ENCODE data around the gene CES4A. TPM values are rescaled to one million over a fixed set of nuclear protein-coding genes. Genes with fewer than 3 reads are reported as not detected.

Gene CES4A
- total RNA-seq, 1 experiment from 2014 or later, result 0.61 TPM

- TF ChIP-seq ESRRA (CRISPR knock-in tag; IDR thresholded peaks at IDR 0.05; ENCODE audit: borderline replicate concordance) (no peak), PREB (CRISPR knock-in tag; IDR thresholded peaks at IDR 0.05; ENCODE audit: borderline replicate concordance) (no peak), IRF1 (CRISPR knock-in tag; IDR thresholded peaks at IDR 0.05) (no peak), NR2C2 (CRISPR knock-in tag; IDR thresholded peaks at IDR 0.05) (no peak), MXD4 (CRISPR knock-in tag; IDR thresholded peaks at IDR 0.05; ENCODE audit: borderline replicate concordance) (no peak)
- TF ChIP-seq, protein P1, sequence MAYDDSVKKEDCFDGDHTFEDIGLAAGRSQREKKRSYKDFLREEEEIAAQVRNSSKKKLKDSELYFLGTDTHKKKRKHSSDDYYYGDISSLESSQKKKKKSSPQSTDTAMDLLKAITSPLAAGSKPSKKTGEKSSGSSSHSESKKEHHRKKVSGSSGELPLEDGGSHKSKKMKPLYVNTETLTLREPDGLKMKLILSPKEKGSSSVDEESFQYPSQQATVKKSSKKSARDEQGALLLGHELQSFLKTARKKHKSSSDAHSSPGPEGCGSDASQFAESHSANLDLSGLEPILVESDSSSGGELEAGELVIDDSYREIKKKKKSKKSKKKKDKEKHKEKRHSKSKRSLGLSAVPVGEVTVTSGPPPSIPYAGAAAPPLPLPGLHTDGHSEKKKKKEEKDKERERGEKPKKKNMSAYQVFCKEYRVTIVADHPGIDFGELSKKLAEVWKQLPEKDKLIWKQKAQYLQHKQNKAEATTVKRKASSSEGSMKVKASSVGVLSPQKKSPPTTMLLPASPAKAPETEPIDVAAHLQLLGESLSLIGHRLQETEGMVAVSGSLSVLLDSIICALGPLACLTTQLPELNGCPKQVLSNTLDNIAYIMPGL (CRISPR knock-in tag; IDR thresholded peaks at IDR 0.05), result no peak
- TF ChIP-seq, protein P2, sequence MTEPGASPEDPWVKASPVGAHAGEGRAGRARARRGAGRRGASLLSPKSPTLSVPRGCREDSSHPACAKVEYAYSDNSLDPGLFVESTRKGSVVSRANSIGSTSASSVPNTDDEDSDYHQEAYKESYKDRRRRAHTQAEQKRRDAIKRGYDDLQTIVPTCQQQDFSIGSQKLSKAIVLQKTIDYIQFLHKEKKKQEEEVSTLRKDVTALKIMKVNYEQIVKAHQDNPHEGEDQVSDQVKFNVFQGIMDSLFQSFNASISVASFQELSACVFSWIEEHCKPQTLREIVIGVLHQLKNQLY (CRISPR knock-in tag; IDR thresholded peaks at IDR 0.05), result no peak
These were observed 28.5 kb downstream of the CES4A start (continued) for GRCh38 chr16:67016681-67017420.

- DNase-seq (ENCODE audit: low spot score) (no peak), ATAC-seq (no peak)
- Mint-ChIP-seq H3K9me3 (no peaks in the 10 kb centered on the region), H3K4me1 (no peaks in the 10 kb centered on the region), H3K36me3 (no peaks in the 10 kb centered on the region), H3K4me3 (no peak overlapping the region), H3K27me3 (ENCODE audit: low read depth) (peaks cover 46% of the 10 kb centered on the region), H3K27ac (no peak overlapping the region)
- POLR2A ChIA-PET, result interaction anchor here (0.8 to 1.7 kb wide), 2 partner anchors 13 to 138 kb away, joined by 3 to 4 read pairs; no protein-coding TSS in a partner anchor
- TF ChIP-seq SP1 (CRISPR knock-in tag; conservative IDR thresholded peaks at IDR 0.05) (no peak), SMAD4 (CRISPR knock-in tag; IDR thresholded peaks at IDR 0.05) (no peak), ZNF416 (CRISPR knock-in tag; IDR thresholded peaks at IDR 0.05) (no peak), CREM (CRISPR knock-in tag; IDR thresholded peaks at IDR 0.05) (no peak), MYBL2 (CRISPR knock-in tag; IDR thresholded peaks at IDR 0.05) (no peak), ZNF671 (CRISPR knock-in tag; IDR thresholded peaks at IDR 0.05) (no peak), OVOL2 (CRISPR knock-in tag; IDR thresholded peaks at IDR 0.05; ENCODE audit: borderline replicate concordance) (no peak), PREB (CRISPR knock-in tag; IDR thresholded peaks at IDR 0.05; ENCODE audit: borderline replicate concordance) (no peak), USF2 (CRISPR knock-in tag; IDR thresholded peaks at IDR 0.05) (no peak), HMGA2 (CRISPR knock-in tag; IDR thresholded peaks at IDR 0.05) (no peak), JUN (CRISPR knock-in tag; IDR thresholded peaks at IDR 0.05) (no peak), RELA (CRISPR knock-in tag; IDR thresholded peaks at IDR 0.05; ENCODE audit: borderline replicate concordance) (no peak), ZBTB43 (CRISPR knock-in tag; IDR thresholded peaks at IDR 0.05) (no peak), ZNF512 (CRISPR knock-in tag; IDR thresholded peaks at IDR 0.05; ENCODE audit: borderline replicate concordance) (no peak), E2F4 (CRISPR knock-in tag; IDR thresholded peaks at IDR 0.05; ENCODE audit: borderline replicate concordance, low read depth) (no peak)
- TF ChIP-seq, protein P3, sequence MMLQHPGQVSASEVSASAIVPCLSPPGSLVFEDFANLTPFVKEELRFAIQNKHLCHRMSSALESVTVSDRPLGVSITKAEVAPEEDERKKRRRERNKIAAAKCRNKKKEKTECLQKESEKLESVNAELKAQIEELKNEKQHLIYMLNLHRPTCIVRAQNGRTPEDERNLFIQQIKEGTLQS (CRISPR knock-in tag; conservative IDR thresholded peaks at IDR 0.05), result no peak
- CTCF ChIA-PET, result interaction anchor here (0.8 to 3.3 kb wide), 54 partner anchors 9 to 918 kb away, joined by 3 to 79 read pairs (median 5); partner anchors contain the start of genes B3GNT9, CBFB, CES3 and ELMO3
These were observed 29.0 kb downstream of the CES4A start for GRCh38 chr16:67017421-67017750.

Measured in WTC11 (cell line).